NCI-H1417 treated with DMSO at 0.1 percent for 48 hours (cell line): ENCODE measurements around the gene C20orf202.
"Not testable (repeated sequence)": the region's sequence is repeated elsewhere in the genome, so short reads cannot be mapped to it uniquely, and the experiment has no call there.

Source experiments
- DNase-seq: peaks from one replicate; lab custom pipeline; 2025; lab: John Stamatoyannopoulos, UW

Gene C20orf202

GRCh38 chr20:1247689-1248088, 44.4 kb downstream of the C20orf202 start:
- no peak for DNase-seq

DNA sequence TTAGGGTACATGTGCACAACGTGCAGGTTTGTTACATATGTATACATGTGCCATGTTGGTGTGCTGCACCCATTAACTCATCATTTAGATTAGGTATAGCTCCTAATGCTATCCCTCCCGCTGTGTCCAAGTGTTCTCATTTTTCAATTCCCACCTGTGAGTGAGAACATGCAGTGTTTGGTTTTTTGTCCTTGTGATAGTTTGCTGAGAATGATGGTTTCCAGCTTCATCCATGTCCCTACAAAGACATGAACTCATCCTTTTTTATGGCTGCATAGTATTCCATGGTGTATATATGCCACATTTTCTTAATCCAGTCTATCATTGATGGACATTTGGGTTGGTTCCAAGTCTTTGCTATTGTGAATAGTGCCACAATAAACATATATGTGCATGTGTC, 47.0 kb downstream of the C20orf202 start:
- not testable (repeated sequence) for DNase-seq

DNA sequence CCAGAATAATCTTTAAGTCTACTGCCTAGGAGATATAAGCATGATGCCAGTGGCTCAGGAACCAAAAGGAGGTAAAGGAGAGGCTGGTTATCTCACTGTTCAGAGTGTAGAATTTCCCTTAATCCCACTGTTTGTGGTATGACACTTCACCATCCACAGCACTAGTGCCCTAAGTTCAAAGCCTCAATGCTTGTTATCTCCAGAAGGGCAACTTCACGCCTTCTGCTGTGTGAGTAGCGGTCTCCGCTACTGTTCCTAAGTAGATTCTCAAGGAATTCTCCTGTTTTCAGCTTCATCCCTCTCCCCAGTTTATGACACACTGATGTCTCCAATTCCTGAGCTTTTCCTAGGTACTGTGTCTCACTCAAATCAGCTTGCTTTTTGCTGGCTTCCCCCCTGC, 49.2 kb downstream of the C20orf202 start:
- no peak for DNase-seq

- no peak for DNase-seq
These were observed 51.0 kb downstream of the C20orf202 start for GRCh38 chr20:1254254-1254653.

DNA sequence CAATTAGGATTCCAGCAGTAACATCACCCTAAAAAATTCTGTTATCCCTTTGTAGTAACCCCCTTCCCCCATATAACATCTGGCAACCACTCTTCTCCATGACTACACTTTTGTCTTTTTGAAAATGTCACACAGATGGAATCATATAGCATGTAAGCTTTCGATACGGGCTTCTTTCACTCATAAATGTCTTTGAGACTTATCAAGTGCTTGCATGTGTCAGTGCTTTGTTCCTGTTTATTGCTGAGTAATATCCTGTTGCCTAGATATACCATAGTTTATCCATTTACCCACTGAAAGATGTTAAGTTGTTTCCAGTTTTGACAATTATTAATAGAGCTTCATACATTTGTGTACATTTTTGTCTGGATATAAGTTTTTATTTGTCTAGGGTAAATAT, 52.4 kb downstream of the C20orf202 start:
- no peak for DNase-seq
